GM13977 (cell line): Measurements from ENCODE around the gene RASSF3.

Experiments used
- DNase-seq: peaks from one replicate; pipeline ENCODE4 v3.0.0; 2012; ENCODE audit warnings: low spot score
- in situ Hi-C: fragments of 300-500 bp; cut with MboI; formaldehyde crosslinking; loops from one replicate; pipeline ENCODE4 v1.12.0; 2022; ENCODE audit warnings: low sequenced_read_pairs, low pct_unique_long_range_greater_than_20kb, mixed read lengths, inconsistent platforms; ENCODE audit not compliant: unreplicated experiment
- TF ChIP-seq, protein P1 (sequence below): IDR thresholded peaks from 2 replicates; pipeline ENCODE4 v1.5.1; 2012; ENCODE audit warnings: mild to moderate bottlenecking, control low read depth; ENCODE audit not compliant: insufficient read depth; ENCODE audit errors: extremely low read depth, missing control alignments

The RASSF3 gene, protein sequence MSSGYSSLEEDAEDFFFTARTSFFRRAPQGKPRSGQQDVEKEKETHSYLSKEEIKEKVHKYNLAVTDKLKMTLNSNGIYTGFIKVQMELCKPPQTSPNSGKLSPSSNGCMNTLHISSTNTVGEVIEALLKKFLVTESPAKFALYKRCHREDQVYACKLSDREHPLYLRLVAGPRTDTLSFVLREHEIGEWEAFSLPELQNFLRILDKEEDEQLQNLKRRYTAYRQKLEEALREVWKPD

DNA sequence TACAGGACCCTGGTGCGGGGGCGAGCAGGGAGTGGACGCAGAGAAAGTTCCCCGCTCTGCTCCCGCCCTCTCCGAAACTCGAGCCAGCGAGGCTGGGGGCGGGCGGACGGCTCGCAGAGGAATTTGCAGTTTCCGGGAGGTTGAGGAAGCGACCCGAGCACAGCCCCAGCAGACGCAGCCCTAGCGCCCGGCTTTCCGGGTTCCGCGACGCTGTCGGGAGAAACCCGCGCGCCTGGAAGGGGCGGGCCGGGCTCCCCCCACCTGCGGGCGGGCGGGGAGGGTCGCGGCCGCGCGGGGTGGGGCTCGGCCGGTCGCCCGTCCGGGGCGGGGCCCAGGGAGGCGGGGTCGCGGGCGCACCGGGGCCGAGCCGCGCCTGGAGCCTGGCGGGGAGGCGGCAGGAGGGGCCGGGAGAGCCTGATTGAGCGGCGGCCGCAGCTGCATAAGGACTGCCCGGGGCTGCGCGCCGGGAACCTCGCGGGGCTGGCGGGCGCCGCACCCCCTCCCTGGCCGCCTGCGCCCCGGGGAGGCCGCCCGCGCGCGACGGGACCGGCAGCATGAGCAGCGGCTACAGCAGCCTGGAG, at the start of gene RASSF3:
TSS of gene RASSF3 (plus strand) at position 417 of the 581 bp plus-strand sequence. CDS start at position 555, 138 bp downstream.
- TF ChIP-seq, protein P1, sequence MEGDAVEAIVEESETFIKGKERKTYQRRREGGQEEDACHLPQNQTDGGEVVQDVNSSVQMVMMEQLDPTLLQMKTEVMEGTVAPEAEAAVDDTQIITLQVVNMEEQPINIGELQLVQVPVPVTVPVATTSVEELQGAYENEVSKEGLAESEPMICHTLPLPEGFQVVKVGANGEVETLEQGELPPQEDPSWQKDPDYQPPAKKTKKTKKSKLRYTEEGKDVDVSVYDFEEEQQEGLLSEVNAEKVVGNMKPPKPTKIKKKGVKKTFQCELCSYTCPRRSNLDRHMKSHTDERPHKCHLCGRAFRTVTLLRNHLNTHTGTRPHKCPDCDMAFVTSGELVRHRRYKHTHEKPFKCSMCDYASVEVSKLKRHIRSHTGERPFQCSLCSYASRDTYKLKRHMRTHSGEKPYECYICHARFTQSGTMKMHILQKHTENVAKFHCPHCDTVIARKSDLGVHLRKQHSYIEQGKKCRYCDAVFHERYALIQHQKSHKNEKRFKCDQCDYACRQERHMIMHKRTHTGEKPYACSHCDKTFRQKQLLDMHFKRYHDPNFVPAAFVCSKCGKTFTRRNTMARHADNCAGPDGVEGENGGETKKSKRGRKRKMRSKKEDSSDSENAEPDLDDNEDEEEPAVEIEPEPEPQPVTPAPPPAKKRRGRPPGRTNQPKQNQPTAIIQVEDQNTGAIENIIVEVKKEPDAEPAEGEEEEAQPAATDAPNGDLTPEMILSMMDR = no peak
- in situ Hi-C loops = no loop called here
- peak; percentile 89 for DNase-seq

DNA sequence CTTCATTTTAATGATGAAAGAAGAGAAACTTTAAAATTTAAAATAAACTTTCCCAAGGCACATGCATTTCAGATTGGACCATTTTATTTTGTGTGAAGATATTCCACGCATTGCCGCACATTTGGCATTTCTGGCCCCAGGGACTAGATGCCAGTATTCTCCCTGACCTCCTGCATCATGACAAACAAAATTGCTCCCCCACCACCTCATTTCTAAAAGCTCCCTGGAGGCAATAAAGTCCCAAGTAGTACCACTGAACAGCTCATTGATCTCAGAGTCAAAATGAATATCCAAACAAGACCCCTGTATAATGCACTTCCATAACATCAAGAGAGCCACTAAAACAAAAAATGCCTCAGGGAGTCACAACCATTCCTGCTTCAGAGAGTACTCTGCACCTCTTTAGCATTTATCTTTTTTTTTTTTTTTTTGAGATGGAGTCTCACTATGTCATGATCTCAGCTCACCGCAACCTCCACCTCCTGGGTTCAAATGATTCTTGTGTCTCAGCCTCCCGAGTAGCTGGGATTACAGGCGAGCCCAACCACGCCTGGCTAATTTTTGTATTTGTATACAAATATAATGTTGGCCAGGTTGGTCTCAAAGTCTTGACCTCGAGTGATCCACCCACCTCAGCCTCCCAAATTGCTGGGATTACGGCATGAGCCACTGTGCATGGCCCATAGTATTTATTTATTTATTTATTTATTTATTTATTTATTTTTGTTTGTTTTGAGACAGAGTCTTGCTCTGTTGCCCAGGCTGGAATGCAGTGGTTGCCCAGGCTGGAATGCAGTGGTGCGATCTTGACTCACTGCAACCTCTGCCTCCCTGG, 48.8 kb upstream of the RASSF3 start:
- TF ChIP-seq, protein P1 = no peak
- in situ Hi-C loops = no loop called here
- DNase-seq = no peak

DNA sequence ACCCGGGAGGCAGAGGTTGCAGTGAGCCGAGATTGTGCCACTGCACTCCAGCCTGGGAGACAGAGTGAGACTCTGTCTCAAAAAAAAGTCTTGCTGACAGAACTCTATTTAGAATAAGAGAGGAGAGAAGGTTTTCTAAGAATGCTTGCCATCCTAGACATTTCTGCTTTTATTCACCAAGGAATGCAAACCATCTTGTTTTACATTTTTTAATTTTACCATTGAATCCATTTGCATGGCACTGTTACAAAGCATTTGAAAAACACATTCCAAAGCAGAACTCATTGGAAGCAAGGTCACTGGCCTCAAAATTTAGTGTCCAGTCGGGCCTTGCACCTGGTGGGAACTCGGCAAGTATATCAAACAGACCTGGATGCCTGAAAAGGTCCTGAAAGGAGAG, 44.2 kb upstream of the RASSF3 start:
- TF ChIP-seq, protein P1 = no peak
- in situ Hi-C loops = no loop called here
- no peak for DNase-seq

DNA sequence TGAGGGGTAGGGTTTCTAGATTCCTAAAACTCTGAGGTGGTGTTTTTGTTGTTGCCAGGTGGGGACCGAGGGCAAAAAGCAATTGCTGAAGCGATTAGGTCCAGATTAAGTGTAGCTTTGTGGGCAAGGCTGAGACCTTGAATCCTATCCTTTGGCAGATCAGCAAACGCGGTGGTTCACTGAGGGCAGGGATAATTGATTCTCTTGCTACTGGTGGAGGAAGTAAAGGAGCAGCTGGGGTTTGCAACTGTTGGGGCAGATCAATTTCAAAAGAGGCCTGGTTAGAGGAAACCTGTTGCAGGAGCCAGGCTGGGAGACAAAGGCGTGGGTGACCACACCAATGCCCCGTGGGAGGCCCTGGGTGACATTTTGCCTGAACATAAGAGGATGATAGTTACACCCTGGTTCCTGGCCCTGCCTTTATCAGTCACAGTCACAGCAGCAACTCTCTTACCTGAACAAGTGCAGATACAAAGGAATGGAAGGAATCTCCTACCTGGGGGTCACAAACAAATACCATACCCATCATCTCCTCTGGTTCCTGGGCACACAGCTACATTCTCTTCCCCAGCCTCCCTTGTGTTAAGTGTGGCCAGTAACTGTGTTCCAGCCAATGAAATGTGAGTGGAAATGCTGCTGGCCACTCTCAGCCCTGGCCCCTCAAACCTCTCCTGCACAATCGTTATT, 43.3 kb upstream of the RASSF3 start:
- DNase-seq = no peak
- TF ChIP-seq, protein P1 = no peak
- in situ Hi-C loops = no loop called here

DNA sequence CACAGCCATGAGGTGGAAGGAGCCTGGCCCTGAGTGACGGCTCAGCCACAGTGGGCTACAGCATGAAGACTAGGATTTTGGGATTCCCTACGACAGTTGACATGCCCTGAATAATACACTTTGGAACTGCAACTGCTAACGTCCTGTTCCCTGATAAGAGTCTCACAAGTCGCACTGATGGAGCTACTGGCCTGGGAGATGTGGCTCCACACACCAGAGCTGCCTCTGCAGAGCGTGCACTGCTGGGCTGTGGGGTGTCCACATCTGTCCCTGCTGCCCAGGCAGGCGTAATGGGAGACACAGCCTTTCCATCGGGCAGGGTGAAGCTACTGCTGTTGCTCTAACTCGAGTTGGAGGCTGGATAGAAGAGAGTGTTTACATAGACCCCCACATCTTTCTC, 42.7 kb upstream of the RASSF3 start:
- DNase-seq = no peak
- in situ Hi-C loops = no loop called here
- TF ChIP-seq, protein P1 = no peak

DNA sequence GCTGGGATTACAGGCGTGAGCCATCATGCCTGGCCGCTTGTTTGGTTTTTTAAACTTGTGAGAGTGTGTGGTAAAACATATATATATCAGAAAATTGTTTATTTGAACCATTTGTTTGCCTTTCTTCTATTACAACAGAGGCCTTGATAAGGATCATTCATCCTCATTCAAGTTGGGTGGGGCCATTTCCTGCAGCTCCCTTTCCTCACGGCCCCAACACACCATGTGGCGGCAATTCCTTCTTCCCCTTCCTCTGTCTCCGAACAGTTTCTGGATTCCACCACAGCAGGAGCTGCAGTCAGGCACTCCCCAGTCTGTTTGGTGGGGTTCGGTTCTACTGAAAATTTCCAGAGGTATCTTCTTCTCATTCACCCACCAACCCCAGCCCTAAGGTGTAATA, 42.0 kb upstream of the RASSF3 start:
- TF ChIP-seq, protein P1 = no peak
- in situ Hi-C loops = no loop called here

More for the DNA sequence above, 42.0 kb upstream of the RASSF3 start:
- DNase-seq = no peak
